WI38 (cell line): Measurements from ENCODE around the gene FGFRL1.
A peak's percentile ranks its signal among the peaks of the same experiment; 100 is the strongest.

Source experiments
- H3K4me3 ChIP-seq: 2 replicates; pipeline ENCODE4 v1.5.1; 2011; ENCODE audit warnings: low read depth, mild to moderate bottlenecking, control low read depth, low read length
- TF ChIP-seq, protein P1 (sequence below): IDR thresholded peaks from 2 replicates; pipeline ENCODE4 v1.5.1; 2012; ENCODE audit warnings: low read depth, mild to moderate bottlenecking, control low read depth, low read length

Gene FGFRL1

DNA sequence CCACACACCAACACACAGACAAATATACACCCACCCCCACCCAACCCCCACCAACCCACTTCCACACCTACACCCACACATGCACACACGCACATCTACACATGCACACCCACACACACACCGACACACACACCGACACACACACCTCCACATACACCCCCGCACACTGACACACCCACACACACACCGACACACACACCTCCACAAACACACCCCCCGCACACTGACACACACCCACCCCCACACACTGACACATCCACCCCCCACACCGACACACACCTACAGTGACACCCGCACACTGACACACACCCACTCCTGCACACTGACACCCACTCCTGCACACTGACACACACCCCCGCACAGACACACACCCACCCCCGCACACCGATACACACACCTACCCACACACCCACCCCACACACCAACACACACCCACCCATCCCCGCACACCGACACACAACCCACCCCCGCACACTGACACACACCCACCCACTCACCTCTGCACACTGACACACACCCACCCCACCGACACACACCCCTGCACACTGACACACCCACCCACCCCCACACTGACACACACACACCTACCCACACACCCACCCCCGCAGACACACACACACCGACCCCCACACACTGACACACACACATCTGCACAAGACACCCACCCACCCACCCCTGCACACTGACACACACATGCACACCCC is 31.1 kb downstream of the FGFRL1 start:
- TF ChIP-seq, protein P1, sequence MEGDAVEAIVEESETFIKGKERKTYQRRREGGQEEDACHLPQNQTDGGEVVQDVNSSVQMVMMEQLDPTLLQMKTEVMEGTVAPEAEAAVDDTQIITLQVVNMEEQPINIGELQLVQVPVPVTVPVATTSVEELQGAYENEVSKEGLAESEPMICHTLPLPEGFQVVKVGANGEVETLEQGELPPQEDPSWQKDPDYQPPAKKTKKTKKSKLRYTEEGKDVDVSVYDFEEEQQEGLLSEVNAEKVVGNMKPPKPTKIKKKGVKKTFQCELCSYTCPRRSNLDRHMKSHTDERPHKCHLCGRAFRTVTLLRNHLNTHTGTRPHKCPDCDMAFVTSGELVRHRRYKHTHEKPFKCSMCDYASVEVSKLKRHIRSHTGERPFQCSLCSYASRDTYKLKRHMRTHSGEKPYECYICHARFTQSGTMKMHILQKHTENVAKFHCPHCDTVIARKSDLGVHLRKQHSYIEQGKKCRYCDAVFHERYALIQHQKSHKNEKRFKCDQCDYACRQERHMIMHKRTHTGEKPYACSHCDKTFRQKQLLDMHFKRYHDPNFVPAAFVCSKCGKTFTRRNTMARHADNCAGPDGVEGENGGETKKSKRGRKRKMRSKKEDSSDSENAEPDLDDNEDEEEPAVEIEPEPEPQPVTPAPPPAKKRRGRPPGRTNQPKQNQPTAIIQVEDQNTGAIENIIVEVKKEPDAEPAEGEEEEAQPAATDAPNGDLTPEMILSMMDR: no peak
- H3K4me3 ChIP-seq: no peak overlapping the region

DNA sequence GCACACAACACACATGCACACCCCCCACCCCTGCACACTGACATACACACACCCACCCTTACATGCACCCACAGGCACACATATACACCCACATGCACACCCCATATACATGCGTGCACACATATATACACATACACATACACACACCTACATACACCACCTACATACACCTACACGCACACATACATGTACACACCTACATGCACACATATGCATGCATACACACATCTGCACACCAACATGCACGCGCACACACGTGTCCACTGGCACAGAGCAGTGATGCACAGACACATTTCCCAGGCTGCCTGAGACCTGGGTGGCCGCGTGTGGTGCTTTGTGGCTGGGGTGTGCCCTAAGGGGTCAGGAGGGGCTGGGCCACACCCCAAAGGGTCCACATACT is 31.7 kb downstream of the FGFRL1 start:
- TF ChIP-seq, protein P1: no peak
- H3K4me3 ChIP-seq: no peak overlapping the region

DNA sequence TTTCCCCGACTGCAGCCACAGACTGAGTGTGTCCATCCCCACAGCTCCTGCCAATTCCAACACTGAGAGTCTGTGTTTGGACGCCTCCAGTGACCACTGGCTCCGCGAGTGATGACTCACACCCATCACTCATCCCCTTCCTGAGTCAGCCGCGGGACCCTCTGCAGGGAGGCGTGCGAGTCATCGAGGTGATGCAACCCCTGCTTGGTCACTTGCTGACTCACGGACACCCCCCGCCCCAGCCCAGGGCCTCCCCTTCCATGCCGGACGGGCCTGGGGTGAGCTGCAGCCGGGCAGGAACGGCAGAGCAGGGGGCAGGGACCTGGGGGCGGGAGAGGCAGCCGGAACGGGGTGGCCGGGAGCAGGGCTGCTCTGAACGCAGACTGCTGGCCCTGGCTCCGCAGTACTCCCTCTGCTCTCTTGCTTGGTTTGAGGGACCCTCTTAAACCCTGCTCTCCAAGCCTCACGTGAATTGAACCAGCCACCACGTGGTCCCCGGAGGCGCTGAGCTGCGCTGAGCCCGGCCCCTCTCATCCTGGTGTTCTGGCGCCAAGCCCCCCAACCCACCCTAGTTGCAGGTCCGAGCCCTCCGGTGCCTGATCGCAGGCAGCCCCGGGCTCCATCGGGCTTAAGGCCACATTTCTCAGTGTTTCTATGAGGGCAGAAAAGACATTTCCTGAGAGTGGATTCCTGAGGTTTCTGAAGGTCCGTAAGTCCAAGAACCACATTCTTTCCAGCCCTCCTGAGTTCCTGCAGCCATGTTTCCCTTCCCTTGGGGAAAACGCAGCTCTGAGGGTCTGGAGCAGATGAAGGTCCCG is 32.4 kb downstream of the FGFRL1 start:
- TF ChIP-seq, protein P1: no peak
- H3K4me3 ChIP-seq: 0 out of 2 replicates have a peak overlapping the region, but pooled peaks have one; percentile 1

DNA sequence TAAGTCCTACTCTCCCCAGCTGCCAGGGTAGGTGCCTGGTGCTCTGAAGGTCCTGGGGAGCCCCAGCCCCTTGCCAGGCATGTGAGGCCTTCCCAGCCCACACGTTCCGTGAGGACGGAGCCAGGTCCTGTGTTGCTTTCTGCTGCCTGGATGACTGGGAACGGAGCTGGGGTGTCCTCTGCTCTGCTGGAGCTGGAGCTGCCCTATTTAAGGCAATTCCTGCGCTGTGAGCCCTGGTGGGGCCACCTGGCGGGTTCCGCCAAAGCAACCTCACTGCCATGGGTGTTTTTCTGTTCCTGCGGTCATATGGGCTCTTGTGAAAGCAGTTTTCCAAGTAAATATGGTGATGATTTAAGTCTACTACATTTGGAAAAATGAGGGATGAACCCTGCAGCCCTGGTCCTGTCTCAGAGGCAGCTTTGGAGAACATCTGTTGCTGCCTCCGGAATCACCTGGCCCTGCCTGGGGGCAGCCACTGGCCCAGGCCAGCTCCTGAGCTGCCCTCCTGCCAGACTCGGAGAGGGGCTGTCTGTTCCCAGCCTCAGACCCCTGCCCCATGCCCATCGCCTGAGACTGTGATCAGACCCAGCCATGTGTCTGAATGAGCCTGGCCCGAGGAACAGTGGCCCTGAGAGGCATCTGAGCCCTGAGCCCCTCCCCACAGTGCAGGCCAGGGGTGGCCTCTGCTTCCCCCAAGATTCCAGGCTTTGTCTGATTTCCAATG is 33.2 kb downstream of the FGFRL1 start:
- TF ChIP-seq, protein P1: no peak

DNA sequence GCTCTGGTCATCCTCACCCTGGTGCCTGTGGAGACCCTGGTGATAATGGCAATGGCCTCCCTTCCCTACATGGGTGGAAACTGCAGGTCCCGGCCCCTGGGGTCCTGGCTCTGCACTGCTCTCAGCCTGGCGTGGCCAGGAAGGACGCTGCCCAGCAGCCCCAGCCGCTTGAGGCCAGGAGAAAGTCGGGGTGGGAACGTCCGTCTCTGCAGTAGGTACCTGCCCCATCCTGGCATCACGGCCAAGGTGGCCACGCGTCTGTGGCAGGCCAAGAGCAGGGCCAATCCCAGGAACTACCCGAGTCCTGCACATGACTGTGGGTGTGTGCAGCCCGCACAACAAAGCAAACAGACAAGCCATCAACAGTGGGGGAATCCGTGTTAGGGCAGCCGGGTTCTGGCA is 33.8 kb downstream of the FGFRL1 start:
- TF ChIP-seq, protein P1: no peak
- no peak overlapping the region for H3K4me3 ChIP-seq

More for the DNA sequence above, 33.2 kb downstream of the FGFRL1 start:
- no peak overlapping the region for H3K4me3 ChIP-seq

DNA sequence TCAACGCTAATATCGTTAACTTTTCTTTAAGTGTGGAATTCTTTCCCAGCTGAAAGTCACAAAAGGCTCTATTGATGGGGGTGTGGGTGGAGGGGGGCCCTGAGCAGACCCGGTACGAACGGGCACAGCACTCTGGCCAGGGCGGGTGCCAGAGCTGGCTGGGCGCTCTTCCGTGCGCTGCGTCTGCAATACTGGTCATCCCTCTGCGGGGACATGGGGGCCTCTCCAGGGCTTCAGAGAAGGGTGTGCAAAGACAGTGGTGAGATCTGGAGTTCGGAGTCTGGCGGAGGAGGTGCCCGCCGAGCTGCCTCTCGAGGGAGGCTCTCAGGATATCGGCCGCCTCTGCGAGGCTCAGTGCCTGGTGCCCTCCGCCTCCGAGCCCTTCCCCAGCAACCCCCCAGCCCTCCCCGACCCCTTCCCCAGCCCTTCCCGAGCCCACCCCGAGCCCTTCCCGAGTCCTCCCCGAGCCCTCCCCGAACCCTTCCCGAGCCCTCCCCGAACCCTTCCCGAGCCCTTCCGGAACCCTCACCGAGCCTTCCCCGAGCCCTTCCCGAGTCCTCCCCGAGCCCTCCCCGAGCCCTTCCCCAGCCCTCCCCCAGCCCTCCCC is 34.3 kb downstream of the FGFRL1 start:
- H3K4me3 ChIP-seq: no peak overlapping the region
- TF ChIP-seq, protein P1: no peak

DNA sequence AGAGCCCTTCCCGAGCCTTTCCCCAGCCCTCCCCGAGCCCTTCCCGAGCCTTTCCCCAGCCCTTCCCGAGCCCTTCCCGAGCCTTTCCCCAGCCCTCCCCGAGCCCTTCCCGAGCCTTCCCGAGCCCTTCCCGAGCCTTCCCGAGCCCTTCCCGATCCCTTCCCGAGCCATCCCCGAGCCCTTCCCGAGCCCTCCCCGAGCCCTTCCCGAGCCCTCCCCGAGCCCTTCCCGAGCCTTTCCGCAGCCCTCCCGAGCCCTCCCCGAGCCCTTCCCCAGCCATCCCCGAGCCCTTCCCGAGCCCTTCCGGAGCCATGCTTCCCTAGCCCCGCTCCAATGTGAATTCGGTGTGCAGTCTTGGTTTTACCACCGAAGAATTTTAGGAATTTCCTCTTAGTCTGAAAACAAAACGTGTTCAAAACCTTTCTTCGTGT is 35.2 kb downstream of the FGFRL1 start:
- H3K4me3 ChIP-seq: peak overlapping the region; percentile 37; the same call in 1 of the 2 replicates
